Measurements from ENCODE around the gene GPC5.

DNA sequence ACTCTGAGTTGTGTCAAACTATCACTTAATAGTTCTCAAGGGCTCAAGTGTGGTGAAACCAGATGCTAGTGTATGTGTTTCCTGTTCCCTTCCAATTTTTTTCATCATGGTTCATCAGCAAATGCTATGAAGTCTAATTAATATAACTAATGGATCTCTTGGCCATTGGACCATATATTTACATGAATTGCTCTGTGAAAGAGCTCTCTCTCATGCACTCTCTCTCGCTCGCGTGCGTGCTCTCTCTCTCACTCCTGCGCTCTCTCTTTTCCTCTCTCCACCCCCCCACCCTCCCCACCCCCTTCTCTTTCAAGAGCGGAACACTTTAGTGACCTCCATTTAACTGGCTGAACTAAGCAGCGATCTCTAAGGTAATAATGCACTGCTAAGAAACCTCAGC lies 1281.2 kb downstream of the GPC5 start:
- TF ChIP-seq, protein P1, sequence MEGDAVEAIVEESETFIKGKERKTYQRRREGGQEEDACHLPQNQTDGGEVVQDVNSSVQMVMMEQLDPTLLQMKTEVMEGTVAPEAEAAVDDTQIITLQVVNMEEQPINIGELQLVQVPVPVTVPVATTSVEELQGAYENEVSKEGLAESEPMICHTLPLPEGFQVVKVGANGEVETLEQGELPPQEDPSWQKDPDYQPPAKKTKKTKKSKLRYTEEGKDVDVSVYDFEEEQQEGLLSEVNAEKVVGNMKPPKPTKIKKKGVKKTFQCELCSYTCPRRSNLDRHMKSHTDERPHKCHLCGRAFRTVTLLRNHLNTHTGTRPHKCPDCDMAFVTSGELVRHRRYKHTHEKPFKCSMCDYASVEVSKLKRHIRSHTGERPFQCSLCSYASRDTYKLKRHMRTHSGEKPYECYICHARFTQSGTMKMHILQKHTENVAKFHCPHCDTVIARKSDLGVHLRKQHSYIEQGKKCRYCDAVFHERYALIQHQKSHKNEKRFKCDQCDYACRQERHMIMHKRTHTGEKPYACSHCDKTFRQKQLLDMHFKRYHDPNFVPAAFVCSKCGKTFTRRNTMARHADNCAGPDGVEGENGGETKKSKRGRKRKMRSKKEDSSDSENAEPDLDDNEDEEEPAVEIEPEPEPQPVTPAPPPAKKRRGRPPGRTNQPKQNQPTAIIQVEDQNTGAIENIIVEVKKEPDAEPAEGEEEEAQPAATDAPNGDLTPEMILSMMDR (conservative IDR thresholded peaks at IDR 0.05; ENCODE audit: low read depth, low read length) = no peak
- TF ChIP-seq EZH2 (IDR thresholded peaks at IDR 0.05; ENCODE audit: borderline replicate concordance, low read depth, low read length, poor library complexity, severe bottlenecking) = no peak

Measured in A673 (cell line).